Mesenteric fat pad (tissue), 1 donor: ENCODE results near the gene BMPR2. TPM values are rescaled to one million over a fixed set of nuclear protein-coding genes. Genes with fewer than 3 reads are reported as not detected.
A peak's percentile ranks its signal among the peaks of the same experiment; 100 is the strongest.
"Not testable (repeated sequence)": the region's sequence is repeated elsewhere in the genome, so short reads cannot be mapped to it uniquely, and the experiment has no call there.

Experiments used
- DNase-seq: peaks from one replicate; pipeline ENCODE4 v3.0.0-alpha.2; 2020; ENCODE audit warnings: low spot score
- long read RNA-seq: library from polyadenylated mRNA; unstranded; transcript quantifications from one replicate; pipeline ENCODE4 v2.0.0, GENCODE V29; 2020
- total RNA-seq: library from RNA; stranded (reverse); fragmentation: NEBNext Ultra II Directional; extraction: Animal tissue kit (Norgen Biotek cat#: 25700); gene quantifications from one replicate; pipeline ENCODE4 v1.2.1, GENCODE V29; 2021
- donor health status: DM: yes; HTN: yes; CAD: no.

The BMPR2 gene
- 74.9 TPM for total RNA-seq
- long read RNA-seq, full-length matches to known transcripts, result 2 of 53 reads
- long read RNA-seq, partial matches to known transcripts, result 20 of 53 reads
- long read RNA-seq, other reads (novel, unspliced or antisense), result 31 of 53 reads

GRCh38 chr2:202375609-202376408 is at the start of gene BMPR2:
Gene BMPR2, plus strand, starts transcription at chr2:202376327. Its CDS starts 1,148 bp downstream, at chr2:202377475.
- peak; percentile 96 for DNase-seq

GRCh38 chr2:202327858-202328257 is 48.3 kb upstream of the BMPR2 start:
- no peak for DNase-seq

- DNase-seq, result no peak
Observed at GRCh38 chr2:202335791-202336467, 40.2 kb upstream of the BMPR2 start.

- no peak for DNase-seq
Observed at GRCh38 chr2:202337151-202337550, 39.0 kb upstream of the BMPR2 start.

GRCh38 chr2:202337706-202338346 is 38.3 kb upstream of the BMPR2 start:
- no peak for DNase-seq

- no peak for DNase-seq
Observed at GRCh38 chr2:202339071-202339870, 36.9 kb upstream of the BMPR2 start.

- no peak for DNase-seq
Observed at GRCh38 chr2:202344178-202344577, 31.9 kb upstream of the BMPR2 start.

GRCh38 chr2:202346180-202346579 is 29.9 kb upstream of the BMPR2 start:
- DNase-seq, result no peak

- no peak for DNase-seq
Observed at GRCh38 chr2:202353430-202353829, 22.7 kb upstream of the BMPR2 start.

- DNase-seq, result no peak
Observed at GRCh38 chr2:202355993-202356505, 20.1 kb upstream of the BMPR2 start.

GRCh38 chr2:202358924-202359323 is 17.2 kb upstream of the BMPR2 start:
- DNase-seq, result not testable (repeated sequence)

GRCh38 chr2:202360646-202361045 is 15.5 kb upstream of the BMPR2 start:
- DNase-seq, result no peak

GRCh38 chr2:202361108-202361507 is 15.0 kb upstream of the BMPR2 start:
- no peak for DNase-seq

- DNase-seq, result no peak
Observed at GRCh38 chr2:202373490-202373889, 2.6 kb upstream of the BMPR2 start.

- DNase-seq, result not testable (repeated sequence)
Observed at GRCh38 chr2:202374383-202374782, 1.7 kb upstream of the BMPR2 start.

GRCh38 chr2:202375033-202375608 is 1.0 kb upstream of the BMPR2 start:
- DNase-seq, result no peak

GRCh38 chr2:202376460-202377206 is 506 bp downstream of the BMPR2 start:
- DNase-seq, result no peak

GRCh38 chr2:202377207-202377761 is 1.2 kb downstream of the BMPR2 start:
- no peak for DNase-seq

GRCh38 chr2:202378001-202378400 is 1.9 kb downstream of the BMPR2 start:
- DNase-seq, result no peak
